HEK293 (cell line): ENCODE measurements around the gene HIPK1.
A peak's percentile ranks its signal among the peaks of the same experiment; 100 is the strongest.

Experiments
- BCL11A ChIP-seq: fragments of 450-650 bp; formaldehyde crosslinking; IDR thresholded peaks from 2 replicates; pipeline ENCODE4 v1.5.1; 2016; ENCODE audit warnings: low read depth, missing biosample characterization, missing genetic modification characterization
- BCL11B ChIP-seq: fragments of 450-650 bp; formaldehyde crosslinking; IDR thresholded peaks from 2 replicates; pipeline ENCODE4 v1.5.1; 2016; ENCODE audit warnings: low read depth, missing biosample characterization, missing genetic modification characterization
- CTCF ChIP-seq: fragments of 450-650 bp; formaldehyde crosslinking; IDR thresholded peaks from 2 replicates; pipeline ENCODE4 v1.5.1; 2016; ENCODE audit warnings: missing biosample characterization, missing genetic modification characterization
- EGR2 ChIP-seq: fragments of 450-650 bp; formaldehyde crosslinking; IDR thresholded peaks from 2 replicates; pipeline ENCODE4 v1.5.1; 2016; ENCODE audit warnings: low read depth, missing biosample characterization, missing genetic modification characterization
- GLI4 ChIP-seq: fragments of 450-650 bp; formaldehyde crosslinking; IDR thresholded peaks from 2 replicates; pipeline ENCODE4 v1.5.1; 2016; ENCODE audit warnings: missing biosample characterization, missing genetic modification characterization
- KLF7 ChIP-seq: fragments of 450-650 bp; formaldehyde crosslinking; IDR thresholded peaks from 2 replicates; pipeline ENCODE4 v1.5.1; 2016; ENCODE audit warnings: missing biosample characterization, missing genetic modification characterization, borderline replicate concordance
- OVOL3 ChIP-seq: fragments of 450-650 bp; formaldehyde crosslinking; IDR thresholded peaks from 2 replicates; pipeline ENCODE4 v1.5.1; 2016; ENCODE audit warnings: missing biosample characterization, missing genetic modification characterization
- PATZ1 ChIP-seq: fragments of 450-650 bp; formaldehyde crosslinking; IDR thresholded peaks from 2 replicates; pipeline ENCODE4 v1.5.1; 2016; ENCODE audit warnings: missing biosample characterization, missing genetic modification characterization
- SALL2 ChIP-seq: fragments of 450-650 bp; formaldehyde crosslinking; IDR thresholded peaks from 2 replicates; pipeline ENCODE4 v1.5.0; 2017; ENCODE audit warnings: missing biosample characterization, mild to moderate bottlenecking, missing genetic modification characterization, borderline replicate concordance
- SP7 ChIP-seq: fragments of 450-650 bp; formaldehyde crosslinking; IDR thresholded peaks from 2 replicates; pipeline ENCODE4 v1.5.1; 2016; ENCODE audit warnings: missing biosample characterization, missing genetic modification characterization
- YY1 ChIP-seq: fragments of 450-650 bp; formaldehyde crosslinking; IDR thresholded peaks from 2 replicates; pipeline ENCODE4 v1.5.1; 2018; ENCODE audit warnings: missing biosample characterization, missing genetic modification characterization
- ZBTB48 ChIP-seq: fragments of 450-650 bp; formaldehyde crosslinking; IDR thresholded peaks from 2 replicates; pipeline ENCODE4 v1.5.1; 2016; ENCODE audit warnings: missing biosample characterization, missing genetic modification characterization
- ZFP69B ChIP-seq: fragments of 450-650 bp; formaldehyde crosslinking; IDR thresholded peaks from 2 replicates; pipeline ENCODE4 v1.5.1; 2016; ENCODE audit warnings: missing biosample characterization, missing genetic modification characterization
- ZIC2 ChIP-seq: fragments of 450-650 bp; formaldehyde crosslinking; IDR thresholded peaks from 2 replicates; pipeline ENCODE4 v1.5.1; 2016; ENCODE audit warnings: missing biosample characterization, missing genetic modification characterization
- ZNF121 ChIP-seq: fragments of 450-650 bp; formaldehyde crosslinking; IDR thresholded peaks from 2 replicates; pipeline ENCODE4 v1.5.1; 2016; ENCODE audit warnings: missing biosample characterization, missing genetic modification characterization
- ZNF132 ChIP-seq: fragments of 450-650 bp; formaldehyde crosslinking; IDR thresholded peaks from 2 replicates; pipeline ENCODE4 v1.5.1; 2017; ENCODE audit warnings: missing biosample characterization, missing genetic modification characterization, borderline replicate concordance
- ZNF175 ChIP-seq: fragments of 450-650 bp; formaldehyde crosslinking; IDR thresholded peaks from 2 replicates; pipeline ENCODE4 v1.5.1; 2016; ENCODE audit warnings: missing biosample characterization, missing genetic modification characterization
- ZNF2 ChIP-seq: fragments of 450-650 bp; formaldehyde crosslinking; IDR thresholded peaks from 2 replicates; pipeline ENCODE4 v1.5.1; 2016; ENCODE audit warnings: missing biosample characterization, missing genetic modification characterization
- ZNF23 ChIP-seq: fragments of 450-650 bp; formaldehyde crosslinking; IDR thresholded peaks from 2 replicates; pipeline ENCODE4 v1.5.1; 2016; ENCODE audit warnings: missing biosample characterization, missing genetic modification characterization, borderline replicate concordance
- ZNF274 ChIP-seq, 2 experiments: fragments of 200-500 bp in 1 of 2; fragments of 450-650 bp in 1 of 2; sonication (Bioruptor generic) in 1 of 2; formaldehyde crosslinking in 1 of 2; IDR thresholded peaks; 2 replicates each; pipeline versions ENCODE4 v1.5.1 to v1.6.1; 2014 to 2016; ENCODE audit warnings: borderline replicate concordance in 1 of 2, inconsistent platforms in 1 of 2, low read length in 1 of 2, missing biosample characterization in 1 of 2, missing genetic modification characterization in 1 of 2
- ZNF426 ChIP-seq: fragments of 450-650 bp; formaldehyde crosslinking; IDR thresholded peaks from 2 replicates; pipeline ENCODE4 v1.5.1; 2017; ENCODE audit warnings: missing biosample characterization, missing genetic modification characterization, mild to moderate bottlenecking, inconsistent platforms, moderate library complexity
- ZNF48 ChIP-seq: fragments of 450-650 bp; formaldehyde crosslinking; IDR thresholded peaks from 2 replicates; pipeline ENCODE4 v1.5.1; 2016; ENCODE audit warnings: missing biosample characterization, missing genetic modification characterization
- ZNF488 ChIP-seq: fragments of 450-650 bp; formaldehyde crosslinking; IDR thresholded peaks from 2 replicates; pipeline ENCODE4 v1.5.1; 2016; ENCODE audit warnings: missing biosample characterization, missing genetic modification characterization
- ZNF518A ChIP-seq: fragments of 450-650 bp; formaldehyde crosslinking; conservative IDR thresholded peaks from 2 replicates; pipeline ENCODE4 v1.5.1; 2016; ENCODE audit warnings: low read depth, missing biosample characterization, missing genetic modification characterization
- ZNF560 ChIP-seq: fragments of 450-650 bp; formaldehyde crosslinking; IDR thresholded peaks from 2 replicates; pipeline ENCODE4 v1.5.1; 2017; ENCODE audit warnings: missing biosample characterization, missing genetic modification characterization, borderline replicate concordance
- ZNF707 ChIP-seq: fragments of 450-650 bp; formaldehyde crosslinking; IDR thresholded peaks from 2 replicates; pipeline ENCODE4 v1.5.1; 2016; ENCODE audit warnings: missing biosample characterization, missing genetic modification characterization
- ZNF785 ChIP-seq: fragments of 450-650 bp; formaldehyde crosslinking; IDR thresholded peaks from 2 replicates; pipeline ENCODE4 v1.5.1; 2016; ENCODE audit warnings: missing biosample characterization, missing genetic modification characterization
- ZNF792 ChIP-seq: fragments of 450-650 bp; formaldehyde crosslinking; IDR thresholded peaks from 2 replicates; pipeline ENCODE4 v1.5.1; 2016; ENCODE audit warnings: missing biosample characterization, missing genetic modification characterization
- ZSCAN18 ChIP-seq: fragments of 450-650 bp; formaldehyde crosslinking; IDR thresholded peaks from 2 replicates; pipeline ENCODE4 v1.5.1; 2016; ENCODE audit warnings: missing biosample characterization, missing genetic modification characterization
- ZXDB ChIP-seq: fragments of 450-650 bp; formaldehyde crosslinking; IDR thresholded peaks from 2 replicates; pipeline ENCODE4 v1.5.1; 2016; ENCODE audit warnings: missing biosample characterization, missing genetic modification characterization

The HIPK1 gene

GRCh38 chr1:113991467-113991997, 62.4 kb downstream of the HIPK1 start (continued):
- peak; percentile 59; the same call in 1 of the 2 replicates for TF ChIP-seq ZNF488 (tag by site-specific recombination)
- TF ChIP-seq ZSCAN18, result no peak
- no peak for TF ChIP-seq GLI4
- TF ChIP-seq ZNF175 (tag by site-specific recombination), result no peak
- TF ChIP-seq ZNF426 (tag by site-specific recombination), result no peak
- peak; percentile 88 for TF ChIP-seq BCL11B
- no peak for TF ChIP-seq ZNF2 (tag by site-specific recombination)
- no peak for TF ChIP-seq ZNF48 (tag by site-specific recombination)
- TF ChIP-seq PATZ1 (tag by site-specific recombination), result no peak
- TF ChIP-seq ZXDB (tag by site-specific recombination), result peak; percentile 88
- TF ChIP-seq OVOL3 (tag by site-specific recombination), result 0 out of 2 replicates have a peak, but pooled peaks have one; percentile 77
- TF ChIP-seq ZNF560 (tag by site-specific recombination), result no peak
- TF ChIP-seq ZNF707 (tag by site-specific recombination), result no peak
- no peak for TF ChIP-seq ZNF792 (tag by site-specific recombination)
- no peak for TF ChIP-seq SALL2 (tag by site-specific recombination)
- no peak for TF ChIP-seq EGR2 (tag by site-specific recombination)
- no peak; the same call in 1 of the 2 replicates for TF ChIP-seq BCL11A (tag by site-specific recombination)
- TF ChIP-seq ZNF274 (IDR thresholded peaks at IDR 0.05; ENCODE audit: low read length), result no peak
- no peak for TF ChIP-seq ZNF274 (tag by site-specific recombination; IDR thresholded peaks at IDR 0.05; ENCODE audit: borderline replicate concordance)
- TF ChIP-seq ZNF518A (tag by site-specific recombination), result no peak; the same call in 1 of the 2 replicates
- no peak for TF ChIP-seq ZNF121 (tag by site-specific recombination)
- TF ChIP-seq CTCF (tag by site-specific recombination), result no peak
- no peak for TF ChIP-seq ZNF785 (tag by site-specific recombination)
- TF ChIP-seq ZIC2, result no peak
- TF ChIP-seq KLF7 (tag by site-specific recombination), result no peak
- TF ChIP-seq ZNF132, result no peak
- no peak for TF ChIP-seq ZFP69B (tag by site-specific recombination)
- peak; percentile 74; the same call in 1 of the 2 replicates for TF ChIP-seq SP7
- TF ChIP-seq ZBTB48 (tag by site-specific recombination), result no peak
- no peak for TF ChIP-seq ZNF23 (tag by site-specific recombination)
- TF ChIP-seq YY1 (tag by site-specific recombination), result no peak; the same call in 1 of the 2 replicates
